ENCODE results near the gene VPS9D1. TPM values are rescaled to one million over a fixed set of nuclear protein-coding genes. Genes with fewer than 3 reads are reported as not detected.

VPS9D1 gene
- total RNA-seq, 1 donor from 2014 or later: 12.6 TPM

DNA sequence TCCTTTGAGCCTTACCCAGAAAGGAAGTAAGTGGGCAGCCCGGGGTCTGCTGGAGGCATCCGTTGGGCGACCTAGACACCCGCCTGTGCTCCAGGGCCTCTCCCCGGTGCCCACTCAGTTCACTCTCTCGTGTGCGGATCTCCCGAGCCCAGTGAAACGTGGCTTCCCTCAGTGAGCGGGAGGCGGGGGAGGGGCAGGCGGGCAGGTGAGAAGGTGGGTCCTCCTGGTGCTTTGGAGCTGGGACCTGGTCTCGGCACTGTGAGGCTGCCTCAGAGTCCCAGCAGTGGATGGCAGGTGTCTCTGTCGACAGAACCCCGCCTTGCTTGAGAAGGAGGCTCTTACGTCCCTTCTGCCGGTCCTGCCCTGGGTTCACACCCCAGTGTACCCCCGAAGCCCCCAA lies 8.6 kb upstream of the VPS9D1 start:
- intact Hi-C loops (cut with micrococcal nuclease): no loop called here
- Histone ChIP-seq H3K36me3 (peaks cover 82% of the 10 kb centered on the region), H3K4me1 (peaks cover 14% of the 10 kb centered on the region), H3K27ac (replicated peaks) (no peak overlapping the region), H3K4me3 (no peak overlapping the region), H3K27me3 (ENCODE audit: low read depth) (no peaks in the 10 kb centered on the region), H3K9me3 (replicated peaks) (no peaks in the 10 kb centered on the region)
- TF ChIP-seq, protein P1, sequence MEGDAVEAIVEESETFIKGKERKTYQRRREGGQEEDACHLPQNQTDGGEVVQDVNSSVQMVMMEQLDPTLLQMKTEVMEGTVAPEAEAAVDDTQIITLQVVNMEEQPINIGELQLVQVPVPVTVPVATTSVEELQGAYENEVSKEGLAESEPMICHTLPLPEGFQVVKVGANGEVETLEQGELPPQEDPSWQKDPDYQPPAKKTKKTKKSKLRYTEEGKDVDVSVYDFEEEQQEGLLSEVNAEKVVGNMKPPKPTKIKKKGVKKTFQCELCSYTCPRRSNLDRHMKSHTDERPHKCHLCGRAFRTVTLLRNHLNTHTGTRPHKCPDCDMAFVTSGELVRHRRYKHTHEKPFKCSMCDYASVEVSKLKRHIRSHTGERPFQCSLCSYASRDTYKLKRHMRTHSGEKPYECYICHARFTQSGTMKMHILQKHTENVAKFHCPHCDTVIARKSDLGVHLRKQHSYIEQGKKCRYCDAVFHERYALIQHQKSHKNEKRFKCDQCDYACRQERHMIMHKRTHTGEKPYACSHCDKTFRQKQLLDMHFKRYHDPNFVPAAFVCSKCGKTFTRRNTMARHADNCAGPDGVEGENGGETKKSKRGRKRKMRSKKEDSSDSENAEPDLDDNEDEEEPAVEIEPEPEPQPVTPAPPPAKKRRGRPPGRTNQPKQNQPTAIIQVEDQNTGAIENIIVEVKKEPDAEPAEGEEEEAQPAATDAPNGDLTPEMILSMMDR (IDR thresholded peaks at IDR 0.05; ENCODE audit: borderline replicate concordance): no peak
- DNase-seq: no peak

DNA sequence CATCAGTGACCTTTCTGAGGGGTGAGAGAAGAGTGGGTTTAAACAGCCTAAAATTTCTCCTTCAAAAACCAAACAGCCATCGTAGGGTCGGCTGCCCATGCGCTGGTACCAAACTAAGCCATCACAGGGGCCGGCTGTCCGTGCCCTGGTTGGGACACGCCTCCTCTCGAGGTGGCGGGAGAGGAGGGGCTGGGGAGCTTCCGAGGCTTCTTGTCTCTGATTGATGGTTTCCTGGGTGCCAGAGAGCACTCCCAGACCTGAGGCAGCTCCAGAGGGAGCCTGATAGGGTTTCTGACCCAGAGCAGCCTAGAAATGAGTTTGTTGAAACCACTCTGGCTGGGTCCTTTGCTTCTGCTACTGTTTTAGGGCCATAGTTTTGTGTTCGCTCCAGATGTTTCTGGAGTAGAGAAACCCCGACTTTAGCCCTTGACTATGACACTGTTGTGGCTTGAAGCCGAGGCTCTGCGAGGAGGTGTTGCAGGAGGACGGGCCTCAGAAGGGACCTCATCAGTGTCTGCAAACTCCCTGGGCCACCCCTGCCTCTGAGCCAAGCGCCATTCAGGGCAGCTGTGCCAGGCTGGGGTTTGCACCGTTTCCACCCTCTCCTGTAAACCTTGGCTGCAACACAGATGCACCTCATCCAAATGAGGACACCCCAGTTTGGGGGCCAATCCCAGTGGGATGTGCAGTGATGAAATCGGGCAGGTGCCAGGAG lies 6.9 kb upstream of the VPS9D1 start:
- Histone ChIP-seq H3K4me1 (peaks cover 31% of the 10 kb centered on the region), H3K27me3 (ENCODE audit: low read depth) (no peaks in the 10 kb centered on the region), H3K36me3 (peaks cover 82% of the 10 kb centered on the region), H3K4me3 (no peak overlapping the region), H3K27ac (replicated peaks) (no peak overlapping the region), H3K9me3 (replicated peaks) (no peaks in the 10 kb centered on the region)
- TF ChIP-seq, protein P1 (IDR thresholded peaks at IDR 0.05; ENCODE audit: borderline replicate concordance): no peak
- intact Hi-C loops (cut with micrococcal nuclease): no loop called here
- DNase-seq: no peak

DNA sequence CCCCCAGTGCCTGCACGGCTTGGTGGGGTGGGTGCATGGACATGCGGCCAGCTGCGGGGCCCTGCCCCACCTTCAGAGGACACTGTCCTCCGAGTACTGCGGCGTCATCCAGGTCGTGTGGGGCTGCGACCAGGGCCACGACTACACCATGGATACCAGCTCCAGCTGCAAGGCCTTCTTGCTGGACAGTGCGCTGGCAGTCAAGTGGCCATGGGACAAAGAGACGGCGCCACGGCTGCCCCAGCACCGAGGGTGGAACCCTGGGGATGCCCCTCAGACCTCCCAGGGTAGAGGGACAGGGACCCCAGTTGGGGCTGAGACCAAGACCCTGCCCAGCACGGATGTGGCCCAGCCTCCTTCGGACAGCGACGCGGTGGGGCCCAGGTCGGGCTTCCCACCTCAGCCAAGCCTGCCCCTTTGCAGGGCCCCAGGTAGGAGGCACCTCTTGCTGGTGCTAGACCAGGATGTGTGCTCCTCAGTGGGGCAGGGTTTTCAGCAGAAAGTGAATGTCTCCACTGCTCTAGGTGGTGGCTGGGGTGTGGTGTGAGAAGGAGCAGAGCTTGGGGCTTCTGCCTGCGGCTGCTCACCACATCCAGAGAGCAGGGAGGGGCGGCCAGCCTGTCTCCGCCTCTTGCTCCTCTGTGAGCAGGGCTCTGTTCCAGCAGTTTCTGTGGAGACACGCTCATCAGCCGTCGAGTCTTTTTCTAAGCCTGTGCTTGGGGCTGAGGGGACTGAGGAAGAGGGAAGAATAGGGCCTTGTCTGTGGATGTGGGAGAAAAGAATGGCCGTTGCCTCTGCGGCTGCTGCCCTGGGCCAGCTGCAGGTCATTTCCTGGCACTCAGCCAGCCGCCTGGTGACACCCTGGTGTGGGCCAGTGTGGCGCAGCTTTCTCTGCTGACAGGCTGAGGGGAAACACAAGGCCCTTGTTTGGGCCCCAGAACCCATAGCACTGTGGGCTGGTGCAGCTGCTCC lies 2.9 kb upstream of the VPS9D1 start:
- Histone ChIP-seq H3K36me3 (peaks cover 46% of the 10 kb centered on the region), H3K4me1 (peaks cover 55% of the 10 kb centered on the region), H3K9me3 (replicated peaks) (no peaks in the 10 kb centered on the region), H3K27ac (replicated peaks) (peak overlapping the region; percentile 100), H3K27me3 (ENCODE audit: low read depth) (no peaks in the 10 kb centered on the region), H3K4me3 (peak overlapping the region; percentile 83)
- peak; percentile 62 for DNase-seq
- TF ChIP-seq, protein P1 (IDR thresholded peaks at IDR 0.05; ENCODE audit: borderline replicate concordance): no peak
- intact Hi-C loops (cut with micrococcal nuclease): no loop called here

DNA sequence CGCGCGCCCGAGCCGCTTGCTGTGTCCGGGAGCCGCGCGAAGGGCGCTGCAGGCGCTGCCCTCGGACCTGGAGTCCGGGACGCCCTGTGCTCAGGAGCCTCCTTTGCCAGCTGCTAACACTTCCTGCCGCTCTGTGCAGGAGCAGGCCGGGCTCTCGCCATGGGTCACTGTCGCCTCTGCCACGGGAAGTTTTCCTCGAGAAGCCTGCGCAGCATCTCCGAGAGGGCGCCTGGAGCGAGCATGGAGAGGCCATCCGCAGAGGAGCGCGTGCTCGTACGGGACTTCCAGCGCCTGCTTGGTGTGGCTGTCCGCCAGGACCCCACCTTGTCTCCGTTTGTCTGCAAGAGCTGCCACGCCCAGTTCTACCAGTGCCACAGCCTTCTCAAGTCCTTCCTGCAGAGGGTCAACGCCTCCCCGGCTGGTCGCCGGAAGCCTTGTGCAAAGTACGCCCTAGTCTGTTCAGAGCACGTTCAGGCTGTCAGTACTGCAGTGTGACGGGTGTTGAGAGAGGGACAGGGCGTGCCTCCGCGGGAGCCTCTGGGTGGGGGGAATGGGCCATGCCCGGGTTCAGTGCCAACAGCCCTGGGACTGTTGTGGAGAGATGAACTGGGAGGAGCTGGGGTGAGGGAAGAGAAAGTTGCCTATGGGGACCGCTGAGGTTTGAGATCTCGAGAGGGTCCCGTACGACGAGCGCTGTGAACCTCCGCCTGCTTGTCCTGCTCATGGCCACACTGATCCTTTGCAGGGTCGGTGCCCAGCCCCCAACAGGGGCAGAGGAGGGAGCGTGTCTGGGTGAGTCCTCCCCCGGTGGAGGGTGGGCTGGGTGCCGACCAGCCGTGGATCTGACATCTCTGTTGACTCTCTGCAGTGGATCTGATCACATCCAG lies 1.9 kb upstream of the VPS9D1 start:
- peak overlapping the region; percentile 100 for H3K27ac ChIP-seq (replicated peaks)
- TF ChIP-seq, protein P1 (IDR thresholded peaks at IDR 0.05; ENCODE audit: borderline replicate concordance): no peak
- H3K4me3 ChIP-seq: peak overlapping the region; percentile 83
- no peaks in the 10 kb centered on the region for H3K27me3 ChIP-seq (ENCODE audit: low read depth)
- intact Hi-C loops (cut with micrococcal nuclease): no loop called here
- no peaks in the 10 kb centered on the region for H3K9me3 ChIP-seq (replicated peaks)
- peak; percentile 82 for DNase-seq
- H3K4me1 ChIP-seq: peaks cover 55% of the 10 kb centered on the region
- H3K36me3 ChIP-seq: peaks cover 40% of the 10 kb centered on the region

Data from left ventricle myocardium inferior (tissue), 1 donor.